ENCODE measurements around the gene ZNF398.

The ZNF398 gene

DNA sequence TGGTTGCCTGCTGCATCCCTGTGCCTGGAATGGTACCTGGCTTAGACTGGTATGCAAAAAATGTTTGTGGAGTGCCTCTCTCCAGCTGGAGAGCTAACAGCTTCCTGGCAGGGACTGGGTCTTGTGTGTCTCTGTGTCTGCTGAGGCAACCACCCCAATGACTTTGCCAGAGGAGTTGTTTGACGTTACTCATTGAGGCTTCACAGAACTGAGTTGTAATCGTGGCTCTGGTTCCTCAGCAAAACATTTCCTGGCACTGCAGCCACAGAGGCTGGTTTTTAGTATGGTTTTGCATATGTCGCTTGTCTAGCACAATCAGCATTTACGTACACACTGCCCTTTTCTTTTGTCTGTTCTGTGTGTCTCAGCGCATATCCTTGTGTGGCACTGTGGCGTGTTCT is 55.6 kb downstream of the ZNF398 start:
- no peak for DNase-seq (ENCODE audit: low read depth)
- H3K4me3 ChIP-seq (ENCODE audit: low read depth, low read length), result no peak overlapping the region
- TF ChIP-seq MYC (IDR thresholded peaks at IDR 0.05; ENCODE audit: low read depth, low read length), result no peak
- no peak for TF ChIP-seq POLR2A (IDR thresholded peaks at IDR 0.05; ENCODE audit: extremely low read depth, insufficient read length)
- TF ChIP-seq, protein P1, sequence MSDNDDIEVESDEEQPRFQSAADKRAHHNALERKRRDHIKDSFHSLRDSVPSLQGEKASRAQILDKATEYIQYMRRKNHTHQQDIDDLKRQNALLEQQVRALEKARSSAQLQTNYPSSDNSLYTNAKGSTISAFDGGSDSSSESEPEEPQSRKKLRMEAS (IDR thresholded peaks at IDR 0.05; ENCODE audit: low read depth, low read length), result no peak
- TF ChIP-seq, protein P2, sequence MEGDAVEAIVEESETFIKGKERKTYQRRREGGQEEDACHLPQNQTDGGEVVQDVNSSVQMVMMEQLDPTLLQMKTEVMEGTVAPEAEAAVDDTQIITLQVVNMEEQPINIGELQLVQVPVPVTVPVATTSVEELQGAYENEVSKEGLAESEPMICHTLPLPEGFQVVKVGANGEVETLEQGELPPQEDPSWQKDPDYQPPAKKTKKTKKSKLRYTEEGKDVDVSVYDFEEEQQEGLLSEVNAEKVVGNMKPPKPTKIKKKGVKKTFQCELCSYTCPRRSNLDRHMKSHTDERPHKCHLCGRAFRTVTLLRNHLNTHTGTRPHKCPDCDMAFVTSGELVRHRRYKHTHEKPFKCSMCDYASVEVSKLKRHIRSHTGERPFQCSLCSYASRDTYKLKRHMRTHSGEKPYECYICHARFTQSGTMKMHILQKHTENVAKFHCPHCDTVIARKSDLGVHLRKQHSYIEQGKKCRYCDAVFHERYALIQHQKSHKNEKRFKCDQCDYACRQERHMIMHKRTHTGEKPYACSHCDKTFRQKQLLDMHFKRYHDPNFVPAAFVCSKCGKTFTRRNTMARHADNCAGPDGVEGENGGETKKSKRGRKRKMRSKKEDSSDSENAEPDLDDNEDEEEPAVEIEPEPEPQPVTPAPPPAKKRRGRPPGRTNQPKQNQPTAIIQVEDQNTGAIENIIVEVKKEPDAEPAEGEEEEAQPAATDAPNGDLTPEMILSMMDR (IDR thresholded peaks at IDR 0.05; ENCODE audit: low read depth, low read length), result no peak

DNA sequence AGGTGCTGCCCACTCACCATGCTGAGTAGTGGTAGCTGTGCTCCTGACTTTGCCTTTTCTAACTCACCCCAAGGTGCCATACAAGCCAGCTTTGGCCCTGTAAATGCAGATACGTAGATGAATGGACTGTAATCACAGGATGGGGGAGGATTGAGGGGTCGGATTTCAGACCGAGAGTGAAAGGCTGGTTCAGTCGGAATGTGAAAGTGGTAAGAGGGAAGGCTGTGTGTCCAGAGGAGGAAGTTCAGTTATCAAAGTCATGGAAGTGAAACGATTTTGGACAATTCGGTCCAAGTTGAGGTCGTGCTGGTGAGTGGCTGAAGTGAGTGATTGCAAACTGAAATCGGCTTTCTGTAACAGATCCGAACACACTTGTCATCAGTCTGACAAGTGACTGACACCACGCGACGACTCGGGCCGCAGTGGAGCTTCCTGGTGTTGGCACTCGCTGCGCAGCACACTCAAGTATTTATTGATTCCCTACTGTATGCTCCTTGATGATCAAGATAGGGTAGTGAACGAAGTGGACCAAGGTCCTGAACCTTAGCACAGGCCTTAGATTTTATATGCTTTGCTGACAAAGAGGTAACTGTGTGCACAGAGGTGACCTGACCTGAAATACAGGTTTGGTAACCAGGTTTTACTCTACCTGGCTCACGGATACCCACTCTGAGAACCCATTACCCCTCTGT is 58.6 kb downstream of the ZNF398 start:
- no peak for DNase-seq (ENCODE audit: low read depth)
- no peak for TF ChIP-seq POLR2A (IDR thresholded peaks at IDR 0.05; ENCODE audit: extremely low read depth, insufficient read length)
- TF ChIP-seq MYC (IDR thresholded peaks at IDR 0.05; ENCODE audit: low read depth, low read length), result no peak
- no peak overlapping the region for H3K4me3 ChIP-seq (ENCODE audit: low read depth, low read length)

DNA sequence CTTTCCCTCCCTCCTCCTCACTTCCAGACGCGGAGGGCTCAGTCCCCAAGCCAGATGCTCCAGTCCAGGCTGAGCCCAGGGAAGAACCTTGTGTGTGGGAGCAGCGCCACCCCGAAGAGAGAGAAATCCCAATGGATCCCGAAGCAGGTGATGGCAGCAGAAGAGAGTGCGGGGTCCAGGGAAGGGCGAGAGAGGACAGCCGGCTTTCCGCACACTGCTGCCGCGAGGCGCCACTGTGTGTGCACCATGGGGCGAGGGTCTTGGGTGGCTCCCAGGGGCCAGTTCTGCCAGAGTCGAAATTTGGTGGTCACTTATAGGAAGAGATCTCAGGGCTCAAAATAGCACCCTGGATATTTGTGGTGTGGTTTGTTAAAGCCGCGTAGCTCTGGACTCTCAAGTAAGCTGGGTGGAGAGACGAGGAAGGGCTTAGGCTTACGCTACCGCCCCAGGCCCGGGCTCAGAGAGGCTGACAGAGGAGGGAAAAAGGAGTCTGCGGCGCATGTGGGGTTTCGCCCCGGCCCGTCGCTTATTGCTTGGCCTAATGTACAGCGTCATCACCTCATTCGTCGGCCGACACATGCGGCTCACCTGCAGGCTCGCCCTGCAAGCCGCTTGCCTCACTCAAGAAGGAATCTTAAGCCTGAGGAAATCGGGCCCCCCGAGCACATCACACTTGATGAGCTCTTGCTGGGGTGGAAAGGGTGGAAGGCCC is 60.2 kb downstream of the ZNF398 start:
- no peak overlapping the region for H3K4me3 ChIP-seq (ENCODE audit: low read depth, low read length)
- no peak for DNase-seq (ENCODE audit: low read depth)
- TF ChIP-seq, protein P1 (IDR thresholded peaks at IDR 0.05; ENCODE audit: low read depth, low read length), result no peak
- TF ChIP-seq POLR2A (IDR thresholded peaks at IDR 0.05; ENCODE audit: extremely low read depth, insufficient read length) (no peak), MYC (IDR thresholded peaks at IDR 0.05; ENCODE audit: low read depth, low read length) (no peak)
- TF ChIP-seq, protein P2 (IDR thresholded peaks at IDR 0.05; ENCODE audit: low read depth, low read length), result no peak

DNA sequence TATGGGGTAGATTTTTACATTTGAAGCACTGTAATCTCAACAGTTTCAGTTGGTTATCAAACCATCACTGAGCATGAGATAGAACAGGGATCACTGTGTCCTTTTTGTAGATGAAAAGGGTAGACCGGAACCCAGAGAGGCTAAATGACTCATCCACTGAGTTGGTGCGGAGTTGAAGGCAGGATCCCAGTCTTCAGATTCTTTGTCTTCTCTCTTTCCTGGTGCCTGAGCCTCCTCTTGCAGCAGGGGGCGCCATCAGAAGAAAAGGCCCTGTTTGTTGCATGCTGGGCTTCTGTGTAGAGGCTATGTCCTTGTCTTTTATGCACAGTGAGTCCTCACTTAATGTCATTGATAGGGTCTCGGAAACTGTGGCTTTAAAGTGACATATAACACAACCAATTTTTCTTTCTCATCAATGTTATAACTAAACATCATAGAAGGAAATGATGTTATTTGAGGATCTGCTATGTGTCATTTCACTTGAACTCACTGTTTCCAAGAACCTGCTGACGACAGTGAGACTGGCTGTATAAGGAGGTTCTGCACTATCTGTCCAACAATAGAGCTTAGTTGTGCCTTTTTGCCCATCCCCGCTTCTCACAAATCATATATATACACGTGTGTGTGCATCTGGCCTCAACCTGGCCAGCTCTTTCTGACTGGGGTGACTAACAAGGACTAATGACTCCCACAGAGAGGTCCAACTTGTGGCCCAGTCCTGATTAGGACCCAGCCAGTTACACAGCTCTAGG is 62.4 kb downstream of the ZNF398 start:
- H3K4me3 ChIP-seq (ENCODE audit: low read depth, low read length), result no peak overlapping the region
- TF ChIP-seq POLR2A (IDR thresholded peaks at IDR 0.05; ENCODE audit: extremely low read depth, insufficient read length), result no peak
- TF ChIP-seq, protein P2 (IDR thresholded peaks at IDR 0.05; ENCODE audit: low read depth, low read length), result peak; percentile 94
- TF ChIP-seq, protein P1 (IDR thresholded peaks at IDR 0.05; ENCODE audit: low read depth, low read length), result no peak
- peak; percentile 74 for DNase-seq (ENCODE audit: low read depth)

DNA sequence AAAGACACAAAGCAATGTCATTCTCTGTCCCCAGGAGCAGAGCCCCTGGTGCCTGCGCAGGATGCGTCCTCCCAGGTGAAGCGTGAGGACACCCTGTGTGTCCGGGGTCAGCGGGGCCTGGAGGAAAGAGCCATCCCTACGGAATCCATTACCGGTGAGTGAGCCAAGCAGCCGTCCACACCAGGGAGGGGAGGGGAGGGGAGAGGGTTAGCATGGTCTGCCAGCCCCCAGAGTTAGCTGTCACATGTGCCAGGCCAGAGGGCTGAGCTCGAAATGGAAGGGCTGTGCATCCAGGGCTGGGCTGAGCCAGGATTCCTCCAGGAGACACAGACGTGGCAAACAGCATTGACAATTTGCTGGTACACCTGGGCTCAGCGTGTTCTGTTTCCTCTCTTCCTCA is 63.3 kb downstream of the ZNF398 start:
- DNase-seq (ENCODE audit: low read depth), result no peak
- H3K4me3 ChIP-seq (ENCODE audit: low read depth, low read length), result no peak overlapping the region
- no peak for TF ChIP-seq MYC (IDR thresholded peaks at IDR 0.05; ENCODE audit: low read depth, low read length)
- TF ChIP-seq, protein P2 (IDR thresholded peaks at IDR 0.05; ENCODE audit: low read depth, low read length), result no peak

DNA sequence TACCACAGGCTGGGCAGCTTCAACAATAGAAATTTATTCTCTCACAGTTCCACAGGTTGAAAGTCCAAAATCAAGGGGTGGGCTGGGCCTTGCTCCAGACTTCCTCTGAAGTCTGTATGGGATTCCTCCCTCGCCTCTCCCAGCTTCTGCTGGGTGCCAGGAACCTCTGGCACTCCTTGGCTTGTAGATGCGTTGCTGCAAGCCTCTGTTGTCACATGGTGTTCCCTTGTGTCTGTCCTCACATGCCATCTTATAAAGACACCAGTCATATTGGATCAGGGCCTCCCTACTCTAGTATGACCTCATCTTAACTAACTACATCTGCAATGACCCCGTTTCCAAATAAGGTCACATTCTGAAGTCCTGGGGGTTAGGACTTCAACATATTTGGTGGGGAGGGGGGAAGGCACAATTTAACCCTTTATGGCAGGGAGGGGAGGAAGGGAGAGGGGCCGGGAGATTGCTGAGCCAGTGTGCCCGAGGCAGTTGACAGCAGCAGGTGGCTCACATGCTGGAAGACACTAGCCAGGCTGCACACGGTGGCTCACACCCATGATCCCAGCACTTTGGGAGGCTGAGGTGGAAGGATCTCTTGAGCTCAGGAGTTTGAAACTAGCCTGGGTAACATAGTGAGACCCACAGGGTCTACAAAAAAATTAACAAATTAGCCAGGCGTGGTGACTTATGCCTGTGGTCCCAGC is 66.9 kb downstream of the ZNF398 start:
- no peak overlapping the region for H3K4me3 ChIP-seq (ENCODE audit: low read depth, low read length)
- DNase-seq (ENCODE audit: low read depth), result no peak
- TF ChIP-seq, protein P2 (IDR thresholded peaks at IDR 0.05; ENCODE audit: low read depth, low read length), result no peak
- TF ChIP-seq, protein P1 (IDR thresholded peaks at IDR 0.05; ENCODE audit: low read depth, low read length), result no peak
- TF ChIP-seq MYC (IDR thresholded peaks at IDR 0.05; ENCODE audit: low read depth, low read length) (no peak), POLR2A (IDR thresholded peaks at IDR 0.05; ENCODE audit: extremely low read depth, insufficient read length) (no peak)

Measured in NB4 (cell line).